NCI-H1694 treated with DMSO at 0.1 percent for 48 hours (cell line): Measurements from ENCODE around the gene CSNK1G1.
A peak's percentile ranks its signal among the peaks of the same experiment; 100 is the strongest.
"Not testable (repeated sequence)": the region's sequence is repeated elsewhere in the genome, so short reads cannot be mapped to it uniquely, and the experiment has no call there.

ENCODE experiments used
- DNase-seq: peaks from one replicate; lab custom pipeline; 2025; lab: John Stamatoyannopoulos, UW

The CSNK1G1 gene

GRCh38 chr15:64287953-64288352 is 68.0 kb downstream of the CSNK1G1 start:
- DNase-seq, result no peak

DNA sequence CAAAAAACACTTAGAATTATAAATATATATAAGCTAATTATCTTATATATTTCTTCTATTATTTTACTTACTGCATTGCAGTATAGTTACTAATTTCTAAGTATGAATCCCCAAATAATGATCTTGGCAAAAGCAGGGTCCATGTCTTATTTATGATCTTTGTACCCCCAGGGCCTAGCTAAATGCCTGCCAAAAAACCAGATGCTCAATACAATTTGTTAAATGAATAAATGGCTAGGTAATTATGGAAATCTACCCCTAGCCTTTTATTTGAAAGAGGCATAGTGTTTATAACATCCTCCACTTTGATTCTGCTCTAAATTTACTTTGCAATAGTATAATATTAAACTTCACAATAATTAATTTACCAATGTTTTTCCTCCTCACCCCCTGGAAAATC is 69.5 kb downstream of the CSNK1G1 start:
- DNase-seq, result no peak

GRCh38 chr15:64285871-64286270 is 70.1 kb downstream of the CSNK1G1 start:
- no peak for DNase-seq

DNA sequence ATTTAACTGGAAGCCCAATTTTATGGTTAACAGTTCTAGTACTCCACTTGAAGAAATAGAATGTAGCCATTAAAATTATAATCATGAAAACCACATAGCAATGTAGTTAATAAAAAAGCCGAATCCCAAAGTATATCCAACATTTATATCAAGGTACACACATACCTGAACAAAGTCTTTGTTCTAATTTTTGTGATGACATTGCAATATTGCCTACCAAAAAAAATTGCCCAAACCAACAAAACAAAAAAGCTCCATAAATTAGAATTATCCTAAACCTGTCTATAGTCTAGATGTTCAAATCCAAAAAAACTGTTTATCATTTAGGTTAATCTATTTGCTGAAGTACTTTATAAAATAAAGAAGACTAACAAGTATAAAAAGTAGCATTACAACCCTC is 70.8 kb downstream of the CSNK1G1 start:
- DNase-seq, result no peak

DNA sequence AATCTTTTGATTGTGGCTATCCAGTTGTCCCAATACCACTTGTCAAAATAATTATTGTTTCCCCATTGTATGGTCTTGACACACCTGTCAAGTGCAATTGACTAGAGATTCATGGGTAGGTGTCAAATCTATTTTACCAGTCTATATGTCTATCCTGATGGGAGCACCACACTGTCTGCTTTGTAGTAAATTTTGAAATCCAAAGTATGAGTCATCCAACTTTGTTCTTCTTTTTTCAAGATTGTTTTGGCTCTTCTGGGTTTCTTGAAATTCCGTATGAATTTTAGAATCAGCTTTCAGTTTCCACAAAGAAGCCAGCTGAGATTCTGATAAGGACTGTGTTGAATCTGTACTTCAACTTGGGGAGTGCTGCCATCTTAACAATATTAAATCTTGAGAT is 71.9 kb downstream of the CSNK1G1 start:
- no peak for DNase-seq

GRCh38 chr15:64282701-64283100 is 73.3 kb downstream of the CSNK1G1 start:
- DNase-seq, result no peak

- no peak for DNase-seq
Observed at GRCh38 chr15:64279131-64279530, 76.8 kb downstream of the CSNK1G1 start.

- no peak for DNase-seq
Observed at GRCh38 chr15:64275934-64276333, 80.0 kb downstream of the CSNK1G1 start.

DNA sequence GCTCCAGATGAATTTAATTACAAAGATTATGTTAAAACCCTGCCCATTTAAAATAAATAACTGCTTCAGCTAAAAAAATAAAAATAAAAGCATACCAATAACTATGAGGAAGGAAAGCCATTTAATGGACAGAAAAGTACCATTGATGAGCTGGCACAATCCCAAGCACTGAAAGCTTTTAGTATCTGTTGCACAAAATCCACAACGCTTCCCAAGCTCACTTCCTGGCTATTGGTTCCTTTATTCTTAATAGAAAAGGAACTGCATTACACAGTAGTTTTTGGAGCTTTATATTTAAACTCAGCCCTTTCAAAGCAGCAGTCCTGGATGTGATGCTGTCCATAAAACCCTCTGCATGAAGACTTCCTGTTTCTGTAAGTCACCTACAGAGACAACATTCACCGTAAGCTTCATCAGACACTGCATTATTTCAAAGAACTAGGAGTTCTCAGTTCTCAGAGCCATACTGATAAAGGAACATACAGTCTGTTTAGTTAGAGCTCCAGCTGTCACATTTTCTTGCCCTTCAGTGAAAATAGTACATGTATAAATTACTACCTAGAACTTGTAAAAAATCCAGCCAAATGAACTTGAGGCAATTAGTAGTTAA is 81.5 kb downstream of the CSNK1G1 start:
- DNase-seq, result no peak

DNA sequence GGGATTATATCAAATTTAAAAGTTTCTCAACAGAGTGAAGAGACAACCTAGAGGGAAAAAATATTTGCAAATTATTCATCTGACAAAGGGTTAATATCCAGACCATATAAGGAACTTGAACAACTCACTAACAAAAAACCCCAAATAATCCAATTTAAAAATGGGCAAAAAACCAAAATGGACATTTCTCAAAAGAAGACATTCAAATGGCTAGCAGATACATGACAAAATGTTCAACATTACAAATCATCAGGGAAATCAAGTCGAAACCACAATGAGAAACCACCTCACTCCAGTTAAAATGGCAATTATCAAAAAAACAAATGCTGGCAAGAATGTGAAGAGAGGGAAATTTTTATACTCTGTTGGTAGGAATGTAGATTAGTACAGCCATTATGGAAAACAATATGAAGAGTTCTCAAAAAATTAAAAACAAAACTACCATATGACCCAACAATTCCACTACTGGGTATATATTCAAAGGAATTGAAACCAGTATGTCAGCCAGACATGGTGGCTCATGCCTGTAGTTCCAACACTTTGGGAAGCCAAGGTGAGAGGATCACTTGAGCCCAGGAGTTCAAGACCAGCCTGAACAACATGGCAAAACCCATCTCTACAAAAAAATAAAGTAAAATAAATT is 88.5 kb downstream of the CSNK1G1 start:
- no peak for DNase-seq

- not testable (repeated sequence) for DNase-seq
Observed at GRCh38 chr15:64265188-64265587, 90.8 kb downstream of the CSNK1G1 start.

DNA sequence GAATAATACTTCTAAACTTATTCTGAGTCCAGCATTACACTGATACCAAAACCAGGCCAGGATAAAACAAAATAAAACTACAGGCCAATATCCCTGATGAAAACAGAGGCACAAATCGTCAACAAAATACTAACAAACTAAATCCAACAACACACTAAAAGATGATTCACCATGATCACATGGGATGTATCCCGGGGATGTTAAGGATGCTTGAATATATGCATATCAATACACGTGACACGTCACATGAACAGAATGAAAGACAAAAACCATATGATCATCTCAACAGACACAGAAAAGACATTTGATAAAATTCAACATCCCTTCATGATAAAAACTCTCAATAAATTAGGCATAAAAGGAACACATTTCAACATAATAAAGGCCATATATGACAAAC is 91.5 kb downstream of the CSNK1G1 start:
- no peak for DNase-seq

DNA sequence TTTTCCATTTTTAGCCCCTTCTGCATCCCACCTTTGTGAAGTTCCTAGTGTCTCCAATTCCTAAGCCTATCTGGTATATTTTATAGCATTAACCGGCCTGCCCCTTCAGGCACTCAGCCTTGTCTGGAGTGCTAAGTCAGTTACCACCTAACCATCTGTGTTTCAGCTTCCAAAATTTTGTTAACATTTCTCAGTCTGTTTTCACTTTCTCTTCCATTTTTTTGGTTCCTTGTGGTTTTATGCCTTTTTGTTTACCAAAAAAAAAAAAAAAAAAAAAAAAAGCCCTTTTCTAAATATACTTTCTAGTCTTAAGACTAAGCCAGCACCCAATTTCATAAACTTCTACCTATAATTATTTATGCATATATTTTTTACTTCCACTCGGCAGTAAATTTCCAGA is 92.4 kb downstream of the CSNK1G1 start:
- no peak for DNase-seq

DNA sequence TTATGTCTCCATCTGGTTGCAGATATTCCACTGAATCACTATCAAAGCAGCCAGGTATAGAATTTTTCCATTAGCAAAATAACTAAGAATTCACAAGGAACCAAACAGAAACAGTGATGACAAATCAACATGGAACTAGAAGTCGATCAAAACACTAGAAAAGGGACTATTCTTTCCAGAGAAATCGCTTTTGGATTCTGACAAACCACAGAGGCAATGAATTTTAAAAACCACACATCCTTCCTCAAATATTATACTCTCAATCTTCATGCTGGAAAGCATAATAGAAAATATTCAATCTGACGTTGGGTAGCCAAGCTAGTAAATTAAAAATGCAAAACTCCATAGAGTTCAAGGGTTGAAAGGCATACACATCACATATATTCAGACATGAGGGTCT is 99.9 kb downstream of the CSNK1G1 start:
- DNase-seq, result no peak

- no peak for DNase-seq
Observed at GRCh38 chr15:64251658-64252057, 104.3 kb downstream of the CSNK1G1 start.

DNA sequence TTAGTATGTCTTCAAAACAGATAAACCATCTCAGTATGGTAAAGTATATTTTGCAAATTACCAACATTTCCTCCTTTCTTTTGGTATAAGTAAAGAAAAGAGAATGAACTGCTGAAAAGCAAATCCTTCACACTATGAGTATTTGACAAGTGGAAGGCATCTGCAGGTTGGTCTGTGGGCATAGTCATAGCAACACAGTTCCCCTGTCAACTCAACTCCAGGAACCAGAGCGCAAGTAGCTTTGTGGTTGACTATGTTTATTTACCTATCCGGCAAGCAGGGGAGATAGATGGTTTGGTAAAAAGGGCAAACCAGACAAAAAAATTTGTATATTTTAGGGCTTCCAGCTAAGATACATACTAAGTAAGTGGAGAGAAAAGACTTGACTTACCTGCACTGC is 104.9 kb downstream of the CSNK1G1 start:
- no peak for DNase-seq

GRCh38 chr15:64249883-64250575 is 105.9 kb downstream of the CSNK1G1 start:
- no peak for DNase-seq

DNA sequence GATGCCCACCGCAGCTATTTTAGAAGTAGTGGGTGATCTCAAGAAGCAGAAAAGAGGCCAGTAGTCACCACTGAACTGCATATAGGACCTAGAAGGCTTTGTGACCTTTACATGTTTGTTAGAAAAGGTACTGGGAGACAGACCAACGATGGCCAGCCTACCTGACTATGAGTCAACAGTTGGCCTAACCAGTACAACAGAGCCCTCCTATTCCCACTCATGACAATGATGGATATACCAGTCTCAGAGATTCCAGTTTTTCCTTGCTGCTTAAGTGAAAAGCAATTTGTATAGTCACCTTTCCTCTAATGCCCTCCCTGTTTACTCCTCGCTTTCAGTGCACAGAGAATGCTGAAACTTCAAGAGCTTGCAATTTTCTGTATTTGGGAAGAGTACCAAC is 106.6 kb downstream of the CSNK1G1 start:
- DNase-seq, result no peak

- peak; percentile 65 for DNase-seq
Observed at GRCh38 chr15:64247906-64248541, 107.9 kb downstream of the CSNK1G1 start.

- DNase-seq, result no peak
Observed at GRCh38 chr15:64247535-64247905, 108.5 kb downstream of the CSNK1G1 start.

DNA sequence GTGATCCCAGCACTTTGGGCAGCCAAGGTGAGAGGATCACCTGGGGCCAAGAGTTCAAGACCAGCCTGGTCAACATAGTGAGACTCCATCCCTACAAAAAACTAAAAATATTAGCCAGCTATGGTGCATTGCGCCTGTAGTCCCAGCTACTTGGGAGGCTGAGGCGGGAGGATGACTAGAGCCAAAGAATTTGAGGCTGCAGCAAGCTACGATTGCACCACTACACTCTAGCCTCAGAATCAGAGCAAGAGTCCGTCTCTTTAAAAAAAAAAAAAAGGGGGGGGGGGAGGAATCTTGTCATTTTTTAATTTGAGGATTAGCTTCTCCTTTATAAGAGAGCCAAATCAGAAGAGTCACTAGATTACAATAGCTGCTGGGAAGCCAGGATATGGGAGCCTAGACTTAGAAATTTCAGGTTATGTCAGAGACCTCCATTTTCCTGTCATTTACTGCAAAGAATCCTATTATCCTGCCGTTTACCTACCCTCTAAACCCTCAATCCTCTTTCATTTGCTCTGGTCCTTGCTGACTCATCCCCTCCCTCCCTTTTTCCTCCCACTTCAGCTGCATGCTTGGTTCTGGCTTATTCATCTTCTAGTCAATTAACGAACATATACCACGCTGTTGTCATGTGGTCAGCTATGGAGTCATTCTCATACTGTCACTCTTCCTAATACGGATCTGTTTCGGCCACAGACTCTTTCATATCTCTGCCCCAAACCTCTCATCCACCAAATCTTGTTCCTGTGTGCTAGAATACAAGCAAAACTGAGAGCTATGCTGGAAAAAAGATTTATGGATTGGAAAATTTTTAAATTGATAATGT is 109.4 kb downstream of the CSNK1G1 start:
- DNase-seq, result no peak

GRCh38 chr15:64245405-64245804 is 110.6 kb downstream of the CSNK1G1 start:
- DNase-seq, result no peak
